SIG-M5 treated with dmso at 0.1 percent for 504 hours (cell line): Measurements from ENCODE around the gene IL17D.
"Not testable (repeated sequence)": the region's sequence is repeated elsewhere in the genome, so short reads cannot be mapped to it uniquely, and the experiment has no call there.

Experiments used
- DNase-seq: peaks from one replicate; lab custom pipeline; 2025; ENCODE audit not compliant: unreplicated experiment; lab: John Stamatoyannopoulos, UW

Gene IL17D

GRCh38 chr13:20702915-20703779 is at the start of gene IL17D:
IL17D (plus strand) TSS chr13:20703699; CDS start chr13:20704002, 303 bp downstream.
- DNase-seq, result peak; percentile 22

- DNase-seq, result no peak
These were observed 49.3 kb upstream of the IL17D start for GRCh38 chr13:20654156-20654555.

- DNase-seq, result no peak
These were observed 45.0 kb upstream of the IL17D start for GRCh38 chr13:20658451-20659040.

- no peak for DNase-seq
These were observed 39.1 kb upstream of the IL17D start for GRCh38 chr13:20664351-20664750.

- no peak for DNase-seq
These were observed 36.6 kb upstream of the IL17D start for GRCh38 chr13:20666948-20667347.

- no peak for DNase-seq
These were observed 35.6 kb upstream of the IL17D start for GRCh38 chr13:20667857-20668437.

GRCh38 chr13:20669162-20669561 is 34.3 kb upstream of the IL17D start:
- DNase-seq, result no peak

- DNase-seq, result no peak
These were observed 31.7 kb upstream of the IL17D start for GRCh38 chr13:20671789-20672188.

GRCh38 chr13:20672772-20673171 is 30.7 kb upstream of the IL17D start:
- DNase-seq, result peak; percentile 2

- DNase-seq, result no peak
These were observed 29.8 kb upstream of the IL17D start for GRCh38 chr13:20673715-20674114.

GRCh38 chr13:20676213-20676612 is 27.3 kb upstream of the IL17D start:
- DNase-seq, result no peak

- DNase-seq, result not testable (repeated sequence)
These were observed 24.9 kb upstream of the IL17D start for GRCh38 chr13:20678606-20679005.

GRCh38 chr13:20679879-20680278 is 23.6 kb upstream of the IL17D start:
- no peak for DNase-seq

- DNase-seq, result no peak
These were observed 23.0 kb upstream of the IL17D start for GRCh38 chr13:20680416-20681080.

- DNase-seq, result not testable (repeated sequence)
These were observed 22.0 kb upstream of the IL17D start for GRCh38 chr13:20681481-20681880.

GRCh38 chr13:20682061-20682460 is 21.4 kb upstream of the IL17D start:
- DNase-seq, result no peak

- no peak for DNase-seq
These were observed 19.5 kb upstream of the IL17D start for GRCh38 chr13:20684041-20684440.

GRCh38 chr13:20684546-20684945 is 19.0 kb upstream of the IL17D start:
- no peak for DNase-seq

GRCh38 chr13:20685092-20685491 is 18.4 kb upstream of the IL17D start:
- DNase-seq, result no peak

- no peak for DNase-seq
These were observed 17.3 kb upstream of the IL17D start for GRCh38 chr13:20686167-20686566.

- no peak for DNase-seq
These were observed 16.5 kb upstream of the IL17D start for GRCh38 chr13:20686863-20687579.
